Psoas muscle (tissue), 8 donors: Measurements from ENCODE around the gene ANO5. TPM values are rescaled to one million over a fixed set of nuclear protein-coding genes. Genes with fewer than 3 reads are reported as not detected.
"Not testable (repeated sequence)": the region's sequence is repeated elsewhere in the genome, so short reads cannot be mapped to it uniquely, and the experiment has no call there.

ENCODE experiments used
- ATAC-seq, 4 donors: fragments of 200-7000 bp; cut with Tn5 transposase; one replicate each; pipeline ENCODE4 v1.9.1; 2020; ENCODE audit warnings: moderate library complexity in 3 of 4, mild to moderate bottlenecking in 2 of 4
- DNase-seq, 2 donors: peaks; one replicate each; pipeline ENCODE4 v3.0.0-alpha.2; 2020
- H3K27ac ChIP-seq: fragments of 200-600 bp; one replicate; pipeline ENCODE4 v1.8.0; 2022
- H3K27me3 ChIP-seq, 3 donors: fragments of 200-600 bp in 1 of 3; one replicate each; pipeline versions ENCODE4 v1.6.1 to v1.8.0; 2013 to 2022; ENCODE audit warnings: low read length in 2 of 3, mild to moderate bottlenecking in 2 of 3, moderate library complexity in 1 of 3; ENCODE audit not compliant: insufficient read depth in 3 of 3
- H3K36me3 ChIP-seq, 2 donors: fragments of 200-600 bp in 1 of 2; one replicate each; pipeline versions ENCODE4 v1.6.1 to v1.8.0; 2013 to 2022; ENCODE audit warnings: low read depth in 1 of 2, mild to moderate bottlenecking in 1 of 2, moderate library complexity in 1 of 2; ENCODE audit not compliant: insufficient read depth in 1 of 2
- H3K4me1 ChIP-seq: fragments of 200-600 bp; one replicate; pipeline ENCODE4 v1.8.0; 2022
- H3K4me3 ChIP-seq: fragments of 200-600 bp; one replicate; pipeline ENCODE4 v1.8.0; 2022; ENCODE audit warnings: mild to moderate bottlenecking
- H3K9me3 ChIP-seq: fragments of 200-600 bp; one replicate; pipeline ENCODE4 v1.8.0; 2022
- CTCF ChIP-seq: fragments of 200-600 bp; IDR thresholded peaks from one replicate; pipeline ENCODE4 v1.8.0; 2022; ENCODE audit warnings: antibody characterized with exemption
- WGBS, 3 donors: extraction: QIAGEN DNeasy Blood & Tissue Kit; methylation state at CpG; one replicate each; pipeline versions ENCODE4 v1.1.6 to v1.1.7; 2013; 5-methylcytosine and 5-hydroxymethylcytosine counted together
- intact Hi-C, 2 donors: fragments of 100-400 bp; cut with DNase I; formaldehyde crosslinking; loops; one replicate each; pipeline versions ENCODE4 v1.11.0 to v1.14.2; 2022
- polyA plus RNA-seq, 3 donors: library from polyadenylated mRNA; stranded (reverse); fragments of 200-250 nt; gene quantifications; one replicate each; pipeline ENCODE4 v1.2.3, GENCODE V29; 2013
- total RNA-seq, 4 donors: library from RNA; stranded (reverse); fragmentation: NEBNext Ultra II Directional in 2 of 4; extraction: Animal tissue kit (Norgen Biotek cat#: 25700) in 2 of 4; gene quantifications; one replicate each; pipeline versions ENCODE4 v1.2.1 to v1.2.4, GENCODE V29; 2021 to 2023
- donor health status: healthy with polysubstance abuse.
- donor health status: DM: no; HTN: no; CAD: no; lungs with moderate emphysema.
- donor health status: Bipolar disorder and iron deficiency.
- donor health status: healthy.
- donor health status: DM: yes; HTN: yes; CAD: no.
- donor health status: DM: no; HTN: no; CAD: no.
- donor health status: DM: no; HTN: no; CAD: no.
- donor health status: DM: yes; HTN: yes; CAD: no.

Gene ANO5
- total and polyA plus RNA-seq, 7 donors = 2.6 to 52.1 (median 28.8) TPM

GRCh38 chr11:22256876-22257275 is 64.0 kb downstream of the ANO5 start:
- DNase-seq (no peak), ATAC-seq (no peak)
- no peak for TF ChIP-seq CTCF
- no peaks in the 10 kb centered on the region for H3K9me3 ChIP-seq
- intact Hi-C loops = no loop called here
- H3K27me3 ChIP-seq = no peaks in the 10 kb centered on the region
- WGBS, 3 donors = 87 to 100% (median 92%) methylated on average over 1 of the region's 1 CpG
- H3K36me3 ChIP-seq = peaks cover 0 to 94% of the 10 kb centered on the region in 2 donors
- H3K4me3 ChIP-seq = no peak overlapping the region
- H3K27ac ChIP-seq = no peak overlapping the region
- no peaks in the 10 kb centered on the region for H3K4me1 ChIP-seq

GRCh38 chr11:22263613-22264012 is 70.7 kb downstream of the ANO5 start:
- intact Hi-C loops = no loop called here
- no peaks in the 10 kb centered on the region for H3K9me3 ChIP-seq
- no peak overlapping the region for H3K4me3 ChIP-seq
- TF ChIP-seq CTCF = no peak
- ATAC-seq (no peak), DNase-seq (no peak)
- no peaks in the 10 kb centered on the region for H3K4me1 ChIP-seq
- H3K27ac ChIP-seq = no peak overlapping the region
- H3K27me3 ChIP-seq = no peaks in the 10 kb centered on the region
- H3K36me3 ChIP-seq = peaks cover 0 to 78% of the 10 kb centered on the region in 2 donors
- whole genome bisulfite sequencing, 3 donors = 91 to 94% (median 93%) methylated on average over 2 of the region's 2 CpGs

- H3K27me3 ChIP-seq, H3K27ac ChIP-seq, H3K4me3 ChIP-seq, H3K4me1 ChIP-seq, H3K9me3 ChIP-seq, DNase-seq, ATAC-seq, intact Hi-C loops: not testable (repeated sequence)
- 79 to 88% (median 86%) methylated on average over 1 of the region's 1 CpG for WGBS, 3 donors
- H3K36me3 ChIP-seq = peaks cover 2 to 67% of the 10 kb centered on the region in 2 donors
Observed at GRCh38 chr11:22268983-22269624, 76.2 kb downstream of the ANO5 start.

GRCh38 chr11:22273781-22274180 is 80.9 kb downstream of the ANO5 start:
- no peaks in the 10 kb centered on the region for H3K4me1 ChIP-seq
- ATAC-seq (no peak), DNase-seq (no peak)
- intact Hi-C loops = loop anchor here in 1 of 2 donors (5.0 kb wide), 1 partner anchor 36 kb away; no protein-coding TSS in a partner anchor
- no peak overlapping the region for H3K27ac ChIP-seq
- no peak for TF ChIP-seq CTCF
- no peaks in the 10 kb centered on the region for H3K9me3 ChIP-seq
- WGBS, 3 donors = 94 to 100% (median 95%) methylated on average over 1 of the region's 1 CpG
- H3K4me3 ChIP-seq = no peak overlapping the region
- H3K27me3 ChIP-seq = no peaks in the 10 kb centered on the region
- H3K36me3 ChIP-seq = peaks cover 2 to 86% of the 10 kb centered on the region in 2 donors

- DNase-seq (no peak), ATAC-seq (no peak)
- H3K4me3 ChIP-seq = no peak overlapping the region
- H3K4me1 ChIP-seq = no peaks in the 10 kb centered on the region
- intact Hi-C loops = no loop called here
- H3K36me3 ChIP-seq = peaks cover 2 to 93% of the 10 kb centered on the region in 2 donors
- no peaks in the 10 kb centered on the region for H3K9me3 ChIP-seq
- no peak overlapping the region for H3K27ac ChIP-seq
- H3K27me3 ChIP-seq = no peaks in the 10 kb centered on the region
- no peak for TF ChIP-seq CTCF
Observed at GRCh38 chr11:22275600-22275999, 82.7 kb downstream of the ANO5 start.
